Loucy (cell line): ENCODE data around the gene EAPP.

Experiments
- H2AFZ ChIP-seq: fragments of 200-600 bp; sonication (generic); 2 replicates; pipeline ENCODE4 v1.6.0; 2016; ENCODE audit warnings: antibody characterized with exemption, mild to moderate bottlenecking, low read length, moderate library complexity
- H3F3A ChIP-seq: fragments of 200-600 bp; 2 replicates; pipeline ENCODE4 v1.6.0; 2016; ENCODE audit warnings: antibody characterized with exemption, low read depth, mild to moderate bottlenecking
- H3K27me3 ChIP-seq: fragments of 200-600 bp; sonication (generic); 2 replicates; pipeline ENCODE4 v1.6.1; 2014; ENCODE audit warnings: low read length, mild to moderate bottlenecking; ENCODE audit not compliant: insufficient read depth, poor library complexity, severe bottlenecking
- H3K36me3 ChIP-seq: fragments of 200-600 bp; sonication (generic); 2 replicates; pipeline ENCODE4 v1.6.1; 2016; ENCODE audit warnings: low read length; ENCODE audit not compliant: insufficient read depth
- H3K4me1 ChIP-seq: fragments of 200-600 bp; sonication (generic); 2 replicates; pipeline ENCODE4 v1.5.1; 2014; ENCODE audit warnings: low read length, mild to moderate bottlenecking; ENCODE audit not compliant: insufficient read depth, poor library complexity, severe bottlenecking
- H3K4me2 ChIP-seq: fragments of 200-600 bp; sonication (generic); 2 replicates; pipeline ENCODE4 v1.6.0; 2014; ENCODE audit warnings: antibody characterized with exemption, low read length, low read depth, mild to moderate bottlenecking; ENCODE audit not compliant: poor library complexity, severe bottlenecking
- H3K4me3 ChIP-seq: fragments of 200-600 bp; sonication (generic); 2 replicates; pipeline ENCODE4 v1.5.1; 2014; ENCODE audit warnings: low read length, mild to moderate bottlenecking, mixed read lengths; ENCODE audit not compliant: poor library complexity, severe bottlenecking
- H3K79me2 ChIP-seq: fragments of 200-600 bp; sonication (generic); 2 replicates; pipeline ENCODE4 v1.6.1; 2014; ENCODE audit warnings: low read length; ENCODE audit not compliant: insufficient read depth
- H3K9ac ChIP-seq: fragments of 200-600 bp; sonication (generic); 2 replicates; pipeline ENCODE4 v1.6.0; 2014; ENCODE audit warnings: mild to moderate bottlenecking, low read depth, low read length, moderate library complexity; ENCODE audit not compliant: poor library complexity, severe bottlenecking
- H3K9me2 ChIP-seq: fragments of 200-600 bp; sonication (generic); replicated peaks from 2 replicates; pipeline ENCODE4 v1.6.1; 2016; ENCODE audit warnings: low read depth, low read length, mixed read lengths
- H3K9me3 ChIP-seq: fragments of 200-600 bp; sonication (generic); 2 replicates; pipeline ENCODE4 v1.6.1; 2014; ENCODE audit warnings: mild to moderate bottlenecking, antibody characterized with exemption, low read length, low read depth; ENCODE audit not compliant: insufficient read depth
- H4K20me1 ChIP-seq: fragments of 200-600 bp; sonication (generic); 2 replicates; pipeline ENCODE4 v1.6.0; 2014; ENCODE audit warnings: antibody characterized with exemption, low read length, mild to moderate bottlenecking; ENCODE audit not compliant: insufficient read depth, poor library complexity, severe bottlenecking
- EZH2phosphoT487 ChIP-seq: fragments of 200-600 bp; IDR thresholded peaks from 2 replicates; pipeline ENCODE4 v1.6.1; 2018; ENCODE audit warnings: antibody characterized with exemption, mild to moderate bottlenecking, moderate library complexity, borderline replicate concordance
- TF ChIP-seq, protein P1 (sequence below): fragments of 200-600 bp; sonication (generic); conservative IDR thresholded peaks from 2 replicates; pipeline ENCODE4 v1.5.1; 2014; ENCODE audit warnings: mild to moderate bottlenecking, antibody characterized with exemption, low read length

Gene EAPP

GRCh38 chr14:34466691-34467090, 72.8 kb downstream of the EAPP start:
- Histone ChIP-seq H3K9ac (no peak overlapping the region), H2AFZ (no peak overlapping the region), H3K9me3 (no peaks in the 10 kb centered on the region), H3K4me1 (peaks cover 7% of the 10 kb centered on the region), H3K79me2 (peaks cover under 1% of the 10 kb centered on the region), H3K27me3 (no peaks in the 10 kb centered on the region), H3K4me3 (no peak overlapping the region), H3F3A (no peaks in the 10 kb centered on the region), H3K36me3 (no peaks in the 10 kb centered on the region), H4K20me1 (no peaks in the 10 kb centered on the region), H3K9me2 (no peaks in the 10 kb centered on the region), H3K4me2 (no peak overlapping the region)
- TF ChIP-seq EZH2phosphoT487: no peak
- TF ChIP-seq, protein P1, sequence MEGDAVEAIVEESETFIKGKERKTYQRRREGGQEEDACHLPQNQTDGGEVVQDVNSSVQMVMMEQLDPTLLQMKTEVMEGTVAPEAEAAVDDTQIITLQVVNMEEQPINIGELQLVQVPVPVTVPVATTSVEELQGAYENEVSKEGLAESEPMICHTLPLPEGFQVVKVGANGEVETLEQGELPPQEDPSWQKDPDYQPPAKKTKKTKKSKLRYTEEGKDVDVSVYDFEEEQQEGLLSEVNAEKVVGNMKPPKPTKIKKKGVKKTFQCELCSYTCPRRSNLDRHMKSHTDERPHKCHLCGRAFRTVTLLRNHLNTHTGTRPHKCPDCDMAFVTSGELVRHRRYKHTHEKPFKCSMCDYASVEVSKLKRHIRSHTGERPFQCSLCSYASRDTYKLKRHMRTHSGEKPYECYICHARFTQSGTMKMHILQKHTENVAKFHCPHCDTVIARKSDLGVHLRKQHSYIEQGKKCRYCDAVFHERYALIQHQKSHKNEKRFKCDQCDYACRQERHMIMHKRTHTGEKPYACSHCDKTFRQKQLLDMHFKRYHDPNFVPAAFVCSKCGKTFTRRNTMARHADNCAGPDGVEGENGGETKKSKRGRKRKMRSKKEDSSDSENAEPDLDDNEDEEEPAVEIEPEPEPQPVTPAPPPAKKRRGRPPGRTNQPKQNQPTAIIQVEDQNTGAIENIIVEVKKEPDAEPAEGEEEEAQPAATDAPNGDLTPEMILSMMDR: no peak
